Thyroid gland (tissue), 4 donors: ENCODE measurements around the gene WWC1. TPM values are rescaled to one million over a fixed set of nuclear protein-coding genes. Genes with fewer than 3 reads are reported as not detected.

Experiments used
- DNase-seq, 2 donors: peaks; one replicate each; pipeline ENCODE4 v3.0.0-alpha.2; 2019
- H3K27ac ChIP-seq, 3 donors: fragments of 200-600 bp; sonication (generic); 1 replicate in 2 of 3; 2 replicates in 1 of 3; pipeline ENCODE4 v1.5.1; 2016 to 2019; ENCODE audit warnings: mild to moderate bottlenecking in 1 of 3, moderate library complexity in 1 of 3
- H3K27me3 ChIP-seq: fragments of 200-600 bp; sonication (generic); one replicate; pipeline ENCODE4 v1.5.1; 2019
- H3K36me3 ChIP-seq, 2 donors: fragments of 200-600 bp; sonication (generic); one replicate each; pipeline ENCODE4 v1.5.1; 2016 to 2019
- H3K4me1 ChIP-seq, 2 donors: fragments of 200-600 bp; sonication (generic); one replicate each; pipeline ENCODE4 v1.5.1; 2017 to 2019
- H3K4me3 ChIP-seq, 3 donors: fragments of 200-600 bp; sonication (generic); replicated peaks in 1 of 3; 1 replicate in 2 of 3; 2 replicates in 1 of 3; pipeline ENCODE4 v1.5.1; 2016; ENCODE audit warnings: mild to moderate bottlenecking in 1 of 3
- H3K9me3 ChIP-seq: fragments of 200-600 bp; sonication (generic); one replicate; pipeline ENCODE4 v1.5.1; 2017
- POLR2A ChIP-seq, 2 donors: fragments of 450-650 bp; IDR thresholded peaks; one replicate each; pipeline ENCODE4 v1.6.1; 2017; ENCODE audit warnings: antibody characterized with exemption in 2 of 2, mild to moderate bottlenecking in 2 of 2, moderate library complexity in 1 of 2
- WGBS, 2 donors: methylation state at CpG; one replicate each; pipeline ENCODE4 v1.1.5; 2017; 5-methylcytosine and 5-hydroxymethylcytosine counted together
- intact Hi-C: fragments of 100-400 bp; cut with DNase I; formaldehyde crosslinking; loops from one replicate; pipeline ENCODE4 v1.15.1; 2023
- total RNA-seq, 4 donors: library from RNA; depleted of rRNA; stranded (reverse); fragments of >200 nt; gene quantifications; one replicate each; pipeline ENCODE4 v1.2.3, GENCODE V29; 2016
- TF ChIP-seq, protein P1 (sequence below), 6 experiments: fragments of 200-600 bp in 3 of 6; fragments of 450-650 bp in 3 of 6; sonication (generic) in 3 of 6; IDR thresholded peaks; one replicate each; pipeline ENCODE4 v1.5.1; 2016 to 2019; ENCODE audit warnings: antibody characterized with exemption in 6 of 6, mild to moderate bottlenecking in 2 of 6, inconsistent platforms in 1 of 6, moderate library complexity in 1 of 6

WWC1 gene
- total RNA-seq, result 10 to 100 TPM; 38.7 to 80.1 (median 54.0) TPM

GRCh38 chr5:168291342-168291963 is at the start of gene WWC1:
Gene WWC1 (plus strand): TSS chr5:168291645. CDS start chr5:168292153, 508 bp downstream.
- peak within 1 kb of the TSS; percentile 93 to 98 (median 94) for H3K27ac ChIP-seq
- peaks cover 44 to 67% of the 10 kb centered on the region in 2 donors for H3K4me1 ChIP-seq
- H3K9me3 ChIP-seq, result no peaks in the 10 kb centered on the region
- intact Hi-C loops, result no loop called here
- TF ChIP-seq, protein P1, sequence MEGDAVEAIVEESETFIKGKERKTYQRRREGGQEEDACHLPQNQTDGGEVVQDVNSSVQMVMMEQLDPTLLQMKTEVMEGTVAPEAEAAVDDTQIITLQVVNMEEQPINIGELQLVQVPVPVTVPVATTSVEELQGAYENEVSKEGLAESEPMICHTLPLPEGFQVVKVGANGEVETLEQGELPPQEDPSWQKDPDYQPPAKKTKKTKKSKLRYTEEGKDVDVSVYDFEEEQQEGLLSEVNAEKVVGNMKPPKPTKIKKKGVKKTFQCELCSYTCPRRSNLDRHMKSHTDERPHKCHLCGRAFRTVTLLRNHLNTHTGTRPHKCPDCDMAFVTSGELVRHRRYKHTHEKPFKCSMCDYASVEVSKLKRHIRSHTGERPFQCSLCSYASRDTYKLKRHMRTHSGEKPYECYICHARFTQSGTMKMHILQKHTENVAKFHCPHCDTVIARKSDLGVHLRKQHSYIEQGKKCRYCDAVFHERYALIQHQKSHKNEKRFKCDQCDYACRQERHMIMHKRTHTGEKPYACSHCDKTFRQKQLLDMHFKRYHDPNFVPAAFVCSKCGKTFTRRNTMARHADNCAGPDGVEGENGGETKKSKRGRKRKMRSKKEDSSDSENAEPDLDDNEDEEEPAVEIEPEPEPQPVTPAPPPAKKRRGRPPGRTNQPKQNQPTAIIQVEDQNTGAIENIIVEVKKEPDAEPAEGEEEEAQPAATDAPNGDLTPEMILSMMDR (IDR thresholded peaks at IDR 0.05), result peak in 3 of 6 experiments; percentile 44 to 58 (median 46)
- peak; percentile 75 to 100 for TF ChIP-seq POLR2A (IDR thresholded peaks at IDR 0.05)
- peak within 1 kb of the TSS; percentile 1 to 48 (median 24) for H3K4me3 ChIP-seq
- no peaks in the 10 kb centered on the region for H3K36me3 ChIP-seq
- H3K27me3 ChIP-seq, result no peaks in the 10 kb centered on the region
- DNase-seq, result peak; percentile 96 to 97
- 0 to 1% methylated on average over 14 to 33 of the region's 77 CpGs for WGBS, 2 donors

- H3K27me3 ChIP-seq, result no peaks in the 10 kb centered on the region
- H3K9me3 ChIP-seq, result no peaks in the 10 kb centered on the region
- WGBS, 2 donors, result 90 to 91% methylated on average over 13 of the region's 13 CpGs
- intact Hi-C loops, result no loop called here
- H3K36me3 ChIP-seq, result no peaks in the 10 kb centered on the region
- TF ChIP-seq POLR2A (IDR thresholded peaks at IDR 0.05), result no peak
- TF ChIP-seq, protein P1 (IDR thresholded peaks at IDR 0.05), result no peak
- no peak overlapping the region for H3K4me3 ChIP-seq
- no peak for DNase-seq
- H3K27ac ChIP-seq, result no peak overlapping the region
- H3K4me1 ChIP-seq, result no peaks in the 10 kb centered on the region
These were observed 46.4 kb upstream of the WWC1 start for GRCh38 chr5:168244838-168245559.

GRCh38 chr5:168249923-168250322 is 41.5 kb upstream of the WWC1 start:
- no peaks in the 10 kb centered on the region for H3K36me3 ChIP-seq
- intact Hi-C loops, result no loop called here
- TF ChIP-seq, protein P1 (IDR thresholded peaks at IDR 0.05), result no peak
- no peak for TF ChIP-seq POLR2A (IDR thresholded peaks at IDR 0.05)

DNA sequence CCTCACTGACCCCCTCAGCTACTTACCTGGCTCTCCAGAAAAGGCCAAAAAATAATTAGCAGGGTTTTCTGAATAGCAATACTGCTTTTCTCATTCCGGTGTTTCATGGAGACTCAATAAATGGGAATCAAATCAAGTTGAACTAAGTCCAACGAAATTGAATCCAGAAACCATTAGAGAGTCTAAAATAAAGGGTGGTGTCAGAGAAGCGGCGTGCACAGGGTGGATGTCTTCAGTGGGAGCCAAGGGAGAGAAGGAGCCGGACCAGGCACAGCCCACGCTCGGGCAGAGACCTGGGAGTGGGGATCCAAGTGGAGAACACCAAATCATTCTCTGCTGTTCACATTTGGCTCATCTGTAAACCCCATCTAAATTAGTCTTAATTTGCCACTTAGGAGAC is 40.2 kb upstream of the WWC1 start:
- Histone ChIP-seq H3K27ac (no peak overlapping the region), H3K4me3 (no peak overlapping the region), H3K4me1 (no peaks in the 10 kb centered on the region), H3K9me3 (no peaks in the 10 kb centered on the region), H3K36me3 (no peaks in the 10 kb centered on the region), H3K27me3 (no peaks in the 10 kb centered on the region)
- intact Hi-C loops, result no loop called here
- WGBS, 2 donors, result 67 to 77% methylated on average over 7 of the region's 7 CpGs
- TF ChIP-seq, protein P1 (IDR thresholded peaks at IDR 0.05), result no peak
- TF ChIP-seq POLR2A (IDR thresholded peaks at IDR 0.05), result no peak
- DNase-seq, result no peak

More at GRCh38 chr5:168249923-168250322, 41.5 kb upstream of the WWC1 start:
- Histone ChIP-seq H3K4me3 (no peak overlapping the region), H3K27me3 (no peaks in the 10 kb centered on the region), H3K9me3 (no peaks in the 10 kb centered on the region), H3K27ac (no peak overlapping the region), H3K4me1 (no peaks in the 10 kb centered on the region)
- no peak for DNase-seq
